OCI-LY1 (cell line): ENCODE measurements around the gene GEMIN4.

ENCODE experiments used
- CTCF ChIP-seq: fragments of 200-600 bp; sonication (generic), shearing (Covaris generic); IDR thresholded peaks from 2 replicates; pipeline ENCODE4 v1.5.1; 2017; ENCODE audit warnings: mild to moderate bottlenecking, antibody characterized with exemption, low read length, moderate library complexity, mixed read lengths
- EZH2 ChIP-seq: fragments of 200-600 bp; sonication (generic), shearing (Covaris generic); IDR thresholded peaks from 2 replicates; pipeline ENCODE4 v1.8.0; 2017; ENCODE audit warnings: borderline replicate concordance, mixed run types, mild to moderate bottlenecking, antibody characterized with exemption, low read length, moderate library complexity, mixed read lengths

- no peak for TF ChIP-seq CTCF
- TF ChIP-seq EZH2 = no peak
These were observed 47.8 kb downstream of the GEMIN4 start for GRCh38 chr17:704111-704864.
